ENCODE measurements around the gene NOP9.

The NOP9 gene

DNA sequence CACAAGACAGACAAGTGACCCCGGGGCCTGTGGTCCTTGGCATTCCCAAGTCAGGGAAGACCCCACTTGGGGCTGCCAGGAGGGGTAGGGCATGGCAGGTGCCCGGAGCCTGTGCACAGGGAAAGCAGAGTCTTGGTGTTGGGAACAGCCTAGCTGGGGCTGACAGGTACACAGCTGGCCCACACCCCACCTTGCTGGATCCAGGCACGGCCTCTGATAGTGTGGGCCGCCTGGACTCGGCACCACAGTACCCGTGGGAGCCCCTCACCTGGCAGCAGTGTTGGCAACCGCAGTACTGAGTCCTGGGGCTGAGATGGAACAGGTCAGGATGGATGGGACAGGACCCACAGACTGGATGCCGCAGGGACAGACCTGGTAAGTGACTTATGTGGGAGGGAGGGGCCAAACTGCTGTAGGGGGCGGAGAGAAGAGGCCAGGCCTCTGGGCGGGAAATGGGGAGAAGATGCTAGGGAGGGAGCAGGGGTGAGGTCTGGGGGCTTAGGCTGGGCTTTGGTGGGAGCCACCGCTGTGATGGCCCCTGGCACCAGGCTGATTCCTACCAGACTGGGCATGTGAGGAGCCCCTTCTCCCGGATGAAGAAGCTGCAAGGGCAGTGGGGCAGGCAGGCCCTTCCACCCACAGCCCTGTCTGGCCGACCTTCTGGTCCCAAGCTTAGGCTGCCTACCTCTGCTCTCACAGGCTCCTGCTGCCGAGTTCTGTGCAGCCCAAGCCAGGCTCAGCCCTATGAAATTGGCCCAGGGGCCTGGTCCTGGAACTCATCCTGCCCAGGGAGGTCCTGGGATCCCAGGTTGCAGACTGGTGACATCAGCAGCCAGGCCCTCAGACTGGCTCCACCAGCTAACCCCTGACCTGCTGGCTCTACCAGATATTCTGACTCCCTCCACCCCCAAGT is 36.6 kb upstream of the NOP9 start, which contains the start of gene TGM1:
Gene TGM1 (minus strand): TSS at position 357 of the 913 bp plus-strand sequence. CDS start 825 bp downstream, outside the sequence.
- DNase-seq (ENCODE audit: low read depth in 2 of 2), result no peak

DNA sequence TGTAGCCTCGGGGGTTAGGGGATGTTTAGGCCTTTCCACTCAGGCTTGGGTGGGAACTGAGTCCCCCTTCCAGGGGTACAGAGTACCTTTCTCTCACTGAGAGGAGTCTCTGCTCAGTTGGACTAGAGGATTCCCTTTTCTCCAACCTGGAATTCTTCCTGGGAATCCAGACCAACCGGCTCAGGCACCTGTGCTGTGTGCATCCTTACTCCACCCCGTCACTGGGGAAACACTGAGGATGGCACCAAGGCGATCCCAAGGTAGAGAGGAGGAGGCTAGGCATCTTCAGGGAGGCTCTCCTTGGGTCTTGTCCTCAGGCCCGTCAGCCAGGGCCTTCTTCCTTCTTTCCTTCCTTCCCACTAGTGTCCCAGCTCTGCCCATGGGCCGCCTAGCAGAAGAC is 35.8 kb upstream of the NOP9 start:
- DNase-seq (ENCODE audit: low read depth in 2 of 2), result no peak

DNA sequence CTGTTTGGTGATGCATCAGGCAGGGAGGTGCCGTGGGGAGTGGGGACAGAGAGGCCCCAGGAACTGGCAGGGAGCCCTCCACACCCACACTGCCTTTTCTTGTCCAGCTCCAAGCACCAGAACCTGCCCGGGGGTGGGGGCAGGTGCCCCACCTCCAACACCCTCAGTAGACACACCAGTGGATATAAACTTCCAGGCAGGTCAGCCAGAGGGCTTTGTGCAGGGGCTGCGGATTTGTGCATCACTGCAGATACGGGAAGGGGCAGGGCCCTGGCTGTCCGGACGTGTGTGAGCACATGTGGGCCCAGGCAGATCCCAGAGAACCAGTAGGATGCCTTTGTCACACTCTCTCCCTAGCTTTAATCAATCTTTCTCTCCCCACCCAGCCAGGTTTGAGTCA is 35.4 kb upstream of the NOP9 start:
- no peak for DNase-seq (ENCODE audit: low read depth in 2 of 2)

DNA sequence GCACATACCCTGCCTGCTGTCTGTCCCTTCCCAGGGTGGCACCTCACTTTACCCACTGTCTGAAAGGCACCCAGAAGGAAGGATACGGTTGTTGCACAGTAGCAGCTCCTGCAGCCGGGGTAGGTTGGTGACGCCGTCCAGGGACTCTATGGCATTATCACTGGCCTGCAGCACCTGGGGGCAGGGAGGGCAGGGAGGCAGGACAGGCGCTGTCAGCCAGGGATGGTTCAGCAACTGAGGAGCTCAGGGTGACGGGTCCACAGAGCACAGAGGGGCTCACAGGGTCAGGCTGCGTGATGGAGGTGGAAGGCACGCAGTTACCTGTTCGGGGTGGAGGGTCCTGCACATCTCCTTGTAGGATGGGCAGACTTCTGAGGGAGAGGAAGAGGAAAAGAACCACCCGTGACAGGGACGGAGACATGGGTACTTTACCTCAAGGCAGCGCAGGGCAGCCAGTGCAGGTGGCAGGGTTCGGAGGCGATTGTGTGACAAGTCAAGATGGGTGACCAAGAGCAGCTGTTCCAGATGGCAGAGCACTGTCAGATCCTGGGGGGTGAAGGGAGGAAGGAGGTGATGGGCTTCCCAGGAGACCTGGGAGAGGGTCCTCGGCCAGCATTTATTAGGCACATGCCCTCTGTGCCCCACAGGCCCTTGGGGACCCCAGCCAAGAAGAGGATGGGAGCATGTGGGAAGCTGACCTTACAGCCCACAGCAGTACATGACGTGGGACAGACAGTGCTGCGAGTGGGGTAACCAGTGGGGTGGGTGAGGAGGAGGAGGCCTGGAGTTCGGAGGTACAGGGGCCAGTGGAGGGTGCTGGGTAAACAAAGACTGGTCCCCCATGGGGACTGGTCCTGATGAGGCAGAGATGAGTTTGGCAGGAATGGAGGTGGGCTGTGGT is 33.1 kb upstream of the NOP9 start:
- DNase-seq (ENCODE audit: low read depth in 2 of 2), result no peak

DNA sequence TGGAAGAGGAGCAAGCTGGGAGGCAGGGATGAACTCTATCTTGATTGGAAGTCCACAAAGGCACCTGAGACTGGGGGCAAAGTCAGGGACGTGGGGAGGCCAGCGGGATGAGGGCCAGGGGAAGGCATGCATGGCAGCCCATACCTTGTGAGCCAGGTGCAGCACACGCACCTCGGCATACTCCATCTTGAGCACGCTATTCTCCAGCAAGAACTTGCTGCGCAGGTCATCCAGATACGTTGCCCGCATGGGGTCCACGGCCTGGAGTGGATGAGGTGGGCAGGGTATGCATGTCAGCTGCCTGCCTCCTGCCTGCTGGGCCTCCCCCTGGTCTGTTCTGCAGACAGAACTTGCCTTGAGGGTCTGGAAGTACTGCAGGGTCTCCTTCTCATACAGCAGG is 32.1 kb upstream of the NOP9 start:
- DNase-seq (ENCODE audit: low read depth in 2 of 2), result no peak

DNA sequence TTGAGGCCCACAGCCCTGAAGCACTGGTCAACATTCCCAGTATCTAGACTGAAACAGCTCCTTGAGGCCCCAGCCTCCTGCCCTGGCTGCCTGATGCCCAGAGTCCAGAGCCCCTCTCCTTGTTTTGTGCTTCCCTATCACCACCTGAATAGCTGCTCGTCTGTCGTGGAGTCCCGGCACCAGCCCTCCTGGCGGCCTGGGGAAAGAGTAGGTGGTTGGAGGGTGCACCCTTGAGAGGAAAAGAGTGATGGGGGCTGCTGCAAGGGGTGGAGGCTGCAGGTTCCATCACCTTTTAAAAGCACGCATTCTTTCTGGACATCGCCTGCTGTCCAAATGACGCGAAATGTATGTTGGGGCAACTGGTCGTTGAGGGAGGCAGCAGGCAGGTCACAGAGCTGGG is 31.4 kb upstream of the NOP9 start:
- no peak for DNase-seq (ENCODE audit: low read depth in 2 of 2)

DNA sequence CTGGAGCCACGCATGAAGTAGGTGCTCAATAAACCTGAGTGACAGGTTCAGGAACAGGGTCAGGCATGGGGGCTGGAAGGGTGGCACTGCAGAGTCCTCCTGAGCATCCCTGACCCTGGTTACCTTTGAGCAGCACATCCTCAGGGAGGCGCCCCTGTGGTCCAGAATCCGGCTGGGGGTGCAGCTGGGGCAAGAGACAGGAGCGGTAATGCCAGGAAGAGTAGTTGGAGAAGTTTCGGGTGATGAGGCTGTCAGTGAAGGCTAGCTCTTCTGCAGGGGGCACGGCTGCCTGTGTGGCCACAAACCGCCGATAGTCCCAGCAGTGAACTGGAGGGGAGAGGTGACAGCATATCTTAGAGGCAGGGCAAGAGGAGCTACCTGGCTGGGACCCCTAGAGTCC is 30.3 kb upstream of the NOP9 start:
- DNase-seq (ENCODE audit: low read depth in 2 of 2), result no peak

DNA sequence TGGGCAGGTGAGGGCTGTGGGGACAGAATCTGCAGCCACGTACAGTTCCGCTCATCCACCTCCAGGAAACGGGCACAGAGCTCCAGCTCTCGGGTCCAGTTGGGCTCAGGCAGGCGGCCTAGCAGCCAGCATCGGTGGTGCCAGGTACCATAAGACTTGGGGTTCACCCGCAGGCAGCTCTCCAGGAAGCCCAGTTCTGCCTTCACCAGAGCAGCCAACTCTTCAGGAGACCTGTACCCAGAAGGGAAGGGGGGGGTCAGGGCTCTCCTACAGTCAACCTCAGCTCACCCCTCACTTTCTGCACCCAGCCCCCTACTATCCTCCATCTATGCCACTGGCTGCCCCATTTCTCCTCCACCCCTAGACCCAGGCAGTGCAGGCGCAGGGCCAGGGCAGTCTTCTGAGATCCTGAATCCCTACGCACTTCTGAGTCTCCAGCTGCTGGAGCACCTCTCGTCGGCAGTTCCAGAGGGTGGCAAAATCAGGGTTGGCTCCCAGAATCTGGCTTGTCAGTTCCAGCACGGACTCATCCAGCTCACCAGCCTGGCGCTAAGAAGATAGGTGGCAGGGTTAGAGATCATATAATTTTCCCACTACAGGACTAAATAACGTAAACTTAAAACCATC is 29.6 kb upstream of the NOP9 start:
- DNase-seq (ENCODE audit: low read depth in 2 of 2), result no peak

DNA sequence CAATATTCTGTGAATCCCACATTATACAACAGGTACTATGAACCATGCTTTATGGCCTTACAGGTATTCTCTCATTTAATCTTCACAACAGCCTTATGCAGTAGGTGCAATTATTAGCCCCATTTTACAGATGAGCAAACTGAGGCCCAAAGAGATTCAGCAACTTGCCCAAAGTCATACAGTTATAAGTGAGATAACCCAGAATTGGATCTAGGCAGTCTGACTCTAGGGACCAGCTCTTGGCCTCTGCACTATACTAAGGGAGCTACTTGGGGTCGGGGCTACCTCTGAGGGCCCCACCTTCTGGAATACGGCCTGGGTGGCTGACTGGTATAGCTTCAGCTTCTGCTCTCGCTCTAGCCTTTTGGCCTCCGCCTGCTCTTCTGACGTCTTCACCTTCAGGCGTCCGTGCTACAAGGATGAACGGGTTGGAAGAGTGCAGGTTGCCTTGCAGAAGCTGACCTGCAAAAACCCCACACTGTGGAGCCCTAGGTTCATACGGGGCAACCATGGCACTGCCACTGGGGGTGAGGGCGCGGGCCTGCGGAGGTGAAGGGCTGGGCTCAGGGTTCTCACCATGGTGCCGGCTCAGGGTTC is 29.0 kb upstream of the NOP9 start:
- DNase-seq (ENCODE audit: low read depth in 2 of 2), result no peak

DNA sequence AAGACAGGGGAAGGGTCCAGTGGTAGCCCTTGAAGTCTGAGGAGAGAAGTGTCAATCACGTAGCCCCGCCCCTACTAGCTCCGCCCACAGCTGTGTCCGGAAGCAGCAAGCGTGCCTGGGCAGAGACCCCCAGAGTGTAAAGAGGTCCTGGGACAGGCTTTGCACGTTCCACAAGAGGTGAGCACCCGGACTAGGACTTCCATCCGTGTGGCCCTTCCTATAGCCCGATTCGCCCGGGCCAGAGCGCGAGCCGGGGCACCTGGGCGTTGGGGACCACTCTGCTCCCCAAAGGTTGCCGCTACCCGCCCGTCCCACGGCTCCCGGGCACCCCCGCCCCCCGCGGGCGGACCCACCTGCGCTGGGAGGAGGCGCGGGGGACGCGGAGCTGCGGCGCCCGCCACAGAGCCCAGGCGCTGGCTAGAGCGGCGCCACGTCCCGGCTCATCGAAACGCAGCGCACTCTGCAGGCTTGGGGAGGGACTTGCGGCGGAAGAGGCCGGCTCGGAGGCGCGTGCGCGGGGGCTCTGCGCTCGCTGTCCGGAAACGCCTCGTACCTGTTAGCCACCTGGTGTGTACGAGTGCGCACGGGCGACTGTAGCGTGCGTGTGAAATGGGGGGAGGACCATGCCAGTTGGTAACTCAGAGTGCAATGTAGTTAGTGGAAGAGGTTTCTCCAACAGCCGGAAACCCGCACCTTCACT is 28.4 kb upstream of the NOP9 start, which contains the start of gene RABGGTA:
Gene RABGGTA (minus strand): TSS at position 464 of the 700 bp plus-strand sequence. CDS start 482 bp downstream, outside the sequence.
- DNase-seq (ENCODE audit: low read depth in 2 of 2), result peak; percentile 52 to 60

DNA sequence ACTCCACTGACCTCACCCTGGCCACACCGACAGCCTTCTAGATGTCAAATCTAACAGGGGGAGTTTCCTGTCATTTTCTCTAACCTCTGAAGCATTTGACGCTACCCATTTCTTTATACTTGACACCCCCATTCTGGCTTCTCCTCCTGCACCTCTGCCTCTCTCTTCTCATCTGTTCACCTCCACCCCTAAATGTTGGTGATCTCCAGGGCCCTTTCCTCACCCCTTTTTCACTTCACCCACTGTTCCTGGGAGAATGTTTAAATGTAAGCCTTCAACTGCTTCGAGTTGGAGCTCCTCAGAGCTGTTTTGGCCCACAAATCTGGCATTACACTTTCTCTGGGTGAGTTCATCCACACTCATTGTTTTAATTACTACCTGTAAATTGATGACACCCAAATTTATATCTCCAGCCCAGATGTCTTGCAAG is 27.8 kb upstream of the NOP9 start:
- no peak for DNase-seq (ENCODE audit: low read depth in 2 of 2)

DNA sequence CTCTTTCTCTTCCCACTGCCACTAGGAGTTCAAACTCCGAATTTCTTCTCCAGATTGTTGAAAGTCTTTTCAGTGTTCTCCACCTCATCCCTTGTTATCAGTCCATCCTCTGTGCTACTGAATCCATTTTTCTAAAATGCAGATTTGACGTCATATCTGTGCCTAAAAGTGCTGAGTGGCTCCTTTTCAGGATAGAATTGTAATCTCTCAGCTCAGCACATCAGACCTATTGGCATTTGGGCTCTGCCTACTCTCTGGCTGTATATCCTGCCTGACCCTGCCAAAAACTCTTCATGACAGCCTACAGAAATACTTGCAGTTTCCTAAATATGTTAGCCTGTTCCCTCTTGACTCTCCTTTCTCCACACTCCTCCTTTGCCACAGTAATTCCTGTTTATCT is 27.2 kb upstream of the NOP9 start:
- DNase-seq (ENCODE audit: low read depth in 2 of 2), result no peak

DNA sequence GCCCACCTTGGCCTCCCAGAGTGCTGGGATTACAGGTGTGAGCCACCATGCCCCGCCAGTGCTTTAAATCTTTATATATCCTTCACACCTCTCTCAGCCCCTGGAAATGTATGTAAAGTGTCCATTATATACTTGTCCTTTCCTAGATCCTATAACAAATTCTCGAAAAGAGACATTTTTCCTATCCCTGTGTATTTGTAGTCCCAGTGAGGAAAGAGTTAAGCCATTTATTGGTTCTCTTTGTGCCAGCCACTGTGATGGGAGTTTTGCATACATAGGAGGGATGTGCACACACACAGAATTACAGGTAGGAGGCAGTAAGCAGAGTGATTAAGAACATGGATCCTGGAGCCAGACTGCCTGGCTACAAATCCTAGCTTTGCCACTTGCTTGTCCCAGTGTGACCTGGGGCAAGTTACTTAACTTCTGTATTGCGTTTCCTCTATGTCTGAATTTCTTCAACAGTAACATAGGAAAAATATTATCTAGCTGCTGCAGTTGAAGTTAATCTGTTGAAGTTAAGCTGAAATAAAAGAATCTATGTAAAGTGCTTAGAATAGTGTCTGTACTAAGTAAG is 26.1 kb upstream of the NOP9 start:
- DNase-seq (ENCODE audit: low read depth in 2 of 2), result no peak

DNA sequence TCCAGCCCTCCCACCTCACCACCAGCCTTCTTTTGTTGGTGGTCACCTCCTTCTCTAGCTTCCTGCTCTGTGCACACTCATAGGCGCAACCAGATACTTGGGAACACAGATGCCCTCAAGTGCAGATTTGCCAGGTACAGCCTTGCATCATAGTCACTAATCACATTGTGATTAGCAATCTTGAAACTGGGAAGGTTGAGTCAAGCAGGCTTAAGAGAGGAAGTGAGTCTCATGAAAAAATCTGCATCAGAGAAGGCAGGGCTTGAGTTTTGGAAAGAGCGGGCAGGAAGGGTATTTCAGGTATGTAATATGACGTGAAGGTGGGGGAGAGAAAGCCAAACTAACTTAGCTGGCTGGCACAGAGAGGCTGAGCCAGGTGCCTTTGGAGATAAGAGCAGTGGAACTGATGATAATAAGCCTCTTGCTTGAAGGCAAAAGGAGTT is 25.5 kb upstream of the NOP9 start:
- DNase-seq (ENCODE audit: low read depth in 2 of 2), result no peak

DNA sequence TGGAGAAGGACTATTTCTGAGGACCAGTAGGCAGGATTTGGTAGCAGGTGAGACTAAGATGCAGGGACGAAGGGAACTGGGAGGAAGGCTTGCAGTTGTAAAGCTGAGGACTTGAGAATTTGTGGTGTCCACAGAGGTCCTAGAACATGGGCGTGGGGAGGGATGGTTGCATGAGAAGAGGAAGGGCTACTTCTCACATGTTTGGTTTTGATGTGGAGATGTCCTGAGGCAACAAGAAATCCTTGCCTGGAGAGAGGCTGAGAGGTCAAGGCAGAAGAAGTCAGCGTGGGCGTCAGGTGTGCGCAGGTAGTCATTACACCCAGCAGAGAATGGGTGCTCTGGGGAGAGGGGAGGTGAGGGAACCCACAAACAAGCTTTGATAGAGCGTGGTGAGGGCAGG is 22.6 kb upstream of the NOP9 start:
- DNase-seq (ENCODE audit: low read depth in 2 of 2), result no peak

DNA sequence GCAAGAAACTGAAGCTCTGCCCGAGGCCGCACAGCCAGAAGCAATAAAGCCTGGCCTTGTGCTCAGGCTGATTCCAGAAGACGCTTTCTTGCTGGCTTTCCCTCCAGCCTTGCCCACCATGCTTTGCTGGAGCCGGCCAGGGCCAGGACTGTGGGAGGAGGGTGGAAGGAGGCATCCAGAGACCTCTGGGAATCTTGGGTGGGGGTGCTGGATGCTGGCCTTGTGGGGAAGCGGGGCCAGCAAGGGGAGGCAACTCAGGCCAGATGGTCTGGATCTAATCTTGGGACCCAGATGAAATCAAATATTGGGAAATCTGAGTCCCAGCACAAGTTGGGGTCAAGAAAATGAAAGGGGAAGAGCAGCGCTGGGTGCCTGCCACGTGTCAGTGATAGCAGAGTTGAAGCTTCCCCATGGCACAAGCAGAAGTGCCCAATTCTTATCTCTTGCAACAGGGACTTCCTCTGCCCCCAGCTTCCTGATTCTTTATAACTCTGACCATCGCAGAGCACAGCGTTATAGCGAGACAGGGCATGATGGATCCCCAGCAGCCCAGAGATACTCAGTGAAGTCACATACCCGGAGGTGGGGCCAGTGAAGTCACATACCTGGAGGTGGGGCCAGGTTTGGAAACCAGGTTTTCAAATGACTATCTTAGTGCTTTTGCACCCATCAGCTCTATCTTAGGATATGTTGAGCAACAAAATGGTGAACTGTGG is 21.9 kb upstream of the NOP9 start:
- DNase-seq (ENCODE audit: low read depth in 2 of 2), result no peak

DNA sequence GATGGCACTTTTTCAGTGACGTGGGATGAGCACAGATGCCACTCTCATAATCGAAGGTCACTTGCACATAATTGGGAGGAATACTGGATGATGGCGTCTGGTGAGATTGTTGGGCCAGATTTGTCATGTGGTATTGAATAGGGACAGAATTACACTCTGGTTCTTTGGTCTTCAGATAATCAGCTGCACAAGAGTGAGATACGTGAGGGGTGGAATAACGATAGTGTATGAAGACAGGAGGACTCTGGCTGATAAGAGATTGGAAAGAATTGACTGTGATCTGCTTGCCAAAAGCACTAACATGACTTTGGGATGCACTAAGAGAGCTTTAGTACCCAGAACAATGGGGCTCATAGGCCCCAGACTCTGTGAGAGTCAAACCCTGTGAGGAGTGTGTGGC is 21.2 kb upstream of the NOP9 start:
- no peak for DNase-seq (ENCODE audit: low read depth in 2 of 2)

DNA sequence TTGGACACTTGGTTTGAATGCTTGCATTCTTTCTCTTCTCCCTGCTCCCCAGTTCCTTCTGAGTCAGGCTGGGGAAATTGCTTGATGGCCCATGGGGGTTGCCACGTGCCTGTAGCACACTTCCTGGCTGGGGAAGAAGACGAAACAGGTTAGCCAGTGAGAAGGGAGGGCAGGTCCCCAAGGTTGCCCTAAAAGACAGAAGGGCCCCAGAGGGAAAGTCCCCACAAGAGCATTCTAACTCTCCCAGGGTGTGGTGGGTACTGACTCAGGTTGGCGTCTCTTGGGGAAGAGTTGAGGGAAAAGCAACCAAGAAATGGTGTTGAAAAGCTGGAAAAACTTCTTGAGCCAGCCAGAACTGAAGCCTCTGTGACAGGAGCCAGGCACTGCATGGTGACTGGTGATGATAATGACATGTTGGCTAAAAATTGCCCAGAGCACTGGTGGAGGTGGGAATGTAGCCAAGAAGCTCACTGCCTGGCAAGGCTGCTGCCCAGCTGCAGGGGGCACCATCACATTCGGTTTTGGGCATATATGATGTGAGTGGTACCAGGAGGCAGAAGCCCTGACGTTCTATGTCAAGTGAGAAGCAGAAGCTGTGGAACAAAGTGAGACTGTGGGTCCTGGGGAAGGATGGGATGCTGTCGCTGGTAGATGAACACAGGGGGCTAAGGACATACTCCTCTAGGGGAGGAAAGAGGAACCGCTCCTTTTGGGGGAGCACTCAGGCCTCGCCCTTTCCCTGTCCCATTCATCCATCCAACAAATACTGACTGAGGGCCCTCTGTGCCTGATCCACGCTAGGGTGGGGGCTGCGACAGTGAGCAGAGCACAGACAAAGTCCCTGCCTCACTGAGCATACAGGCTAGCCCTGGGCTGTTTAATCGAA is 20.1 kb upstream of the NOP9 start:
- DNase-seq (ENCODE audit: low read depth in 2 of 2), result no peak

Measured in fibroblast of skin of left biceps (primary cell).